Endothelial cell of umbilical vein (primary cell): ENCODE results near the gene ELOVL5. TPM values are rescaled to one million over a fixed set of nuclear protein-coding genes. Genes with fewer than 3 reads are reported as not detected.

Experiments
- BruUV-seq: library from RNA; stranded (reverse); fragments of 400-500 nt; replicated peaks from 2 replicates; lab custom pipeline; 2021; lab: Mats Ljungman, UMichigan
- CTCF ChIA-PET: fragments of 300-600, 350-600 bp; sonication (Branson Sonifier 250); formaldehyde crosslinking; loops from one replicate; lab custom pipeline; 2021; ENCODE audit warnings: antibody characterized with exemption, inconsistent platforms; lab: Charles Lee
- POLR2A ChIA-PET: fragments of 300-600, 350-600 bp; sonication (Branson Sonifier 250); formaldehyde crosslinking; loops from one replicate; lab custom pipeline; 2021; ENCODE audit warnings: antibody characterized with exemption, inconsistent platforms; lab: Charles Lee
- DNase-seq: peaks from one replicate; pipeline ENCODE4 v3.0.0-alpha.2; 2011; ENCODE audit warnings: low read depth, low spot score
- FAIRE-seq: peaks from 2 replicates; lab custom pipeline; 2011; peaks lifted over from hg19 to GRCh38; lab: Jason Lieb, UNC
- H2AFZ ChIP-seq: 2 replicates; pipeline ENCODE4 v1.6.0; 2012; ENCODE audit warnings: low read depth, low read length, control low read depth, inconsistent platforms
- H3K27ac ChIP-seq: 2 replicates; pipeline ENCODE4 v1.5.1; 2011; ENCODE audit warnings: low read depth, mild to moderate bottlenecking, control low read depth, low read length, moderate library complexity; ENCODE audit not compliant: insufficient read depth
- H3K27me3 ChIP-seq, 2 experiments: 2 replicates each; pipeline versions ENCODE4 v1.6.0 to v1.6.1; 2011; ENCODE audit warnings: low read length in 2 of 2, mixed read lengths in 1 of 2; ENCODE audit not compliant: control insufficient read depth in 2 of 2, insufficient read depth in 2 of 2
- H3K36me3 ChIP-seq, 2 experiments: 2 replicates in 1 of 2; 3 replicates in 1 of 2; pipeline ENCODE4 v1.5.1; 2011; ENCODE audit warnings: low read length in 2 of 2, mild to moderate bottlenecking in 1 of 2, moderate library complexity in 1 of 2; ENCODE audit not compliant: control insufficient read depth in 2 of 2, insufficient read depth in 2 of 2; ENCODE audit errors: extremely low read depth in 1 of 2
- H3K4me1 ChIP-seq: 3 replicates; pipeline ENCODE4 v1.5.1; 2011; ENCODE audit warnings: mild to moderate bottlenecking, low read length; ENCODE audit not compliant: control insufficient read depth, insufficient read depth; ENCODE audit errors: extremely low read depth
- H3K4me2 ChIP-seq: 2 replicates; pipeline ENCODE4 v1.6.1; 2011; ENCODE audit warnings: low read length, control low read depth, mixed read lengths; ENCODE audit not compliant: insufficient read depth
- H3K4me3 ChIP-seq, 3 experiments: fragments of 200-600 bp in 1 of 3; sonication (generic), shearing (Covaris generic) in 1 of 3; replicated peaks in 1 of 3; 2 replicates each; pipeline ENCODE4 v1.5.1; 2011 to 2016; ENCODE audit warnings: control low read depth in 3 of 3, low read length in 3 of 3, mild to moderate bottlenecking in 2 of 3, inconsistent platforms in 1 of 3, low read depth in 1 of 3, moderate library complexity in 1 of 3; ENCODE audit not compliant: insufficient read depth in 1 of 3
- H3K79me2 ChIP-seq: 2 replicates; pipeline ENCODE4 v1.6.0; 2012; ENCODE audit warnings: low read length, inconsistent platforms; ENCODE audit not compliant: control insufficient read depth, insufficient read depth
- H3K9ac ChIP-seq: replicated peaks from 2 replicates; pipeline ENCODE3; 2011; ENCODE audit warnings: low read length, control low read depth; ENCODE audit not compliant: insufficient read depth; ENCODE audit errors: extremely low read depth
- H3K9me1 ChIP-seq: replicated peaks from 3 replicates; pipeline ENCODE4 v1.6.0; 2011; ENCODE audit warnings: mild to moderate bottlenecking, low read length; ENCODE audit not compliant: control insufficient read depth, insufficient read depth; ENCODE audit errors: extremely low read depth
- H3K9me3 ChIP-seq: replicated peaks from 2 replicates; pipeline ENCODE4 v1.5.1; 2012; ENCODE audit warnings: low read length, inconsistent platforms; ENCODE audit not compliant: control insufficient read depth, insufficient read depth
- H4K20me1 ChIP-seq: replicated peaks from 2 replicates; pipeline ENCODE3; 2011; ENCODE audit warnings: mild to moderate bottlenecking, low read length; ENCODE audit not compliant: control insufficient read depth, insufficient read depth; ENCODE audit errors: extremely low read depth
- FOS ChIP-seq: IDR thresholded peaks from 2 replicates; pipeline ENCODE4 v1.6.1; 2011; ENCODE audit warnings: mild to moderate bottlenecking, low read length, moderate library complexity, borderline replicate concordance; ENCODE audit not compliant: insufficient read depth
- GATA2 ChIP-seq: IDR thresholded peaks from 2 replicates; pipeline ENCODE4 v1.7.0; 2011; ENCODE audit warnings: low read depth, mild to moderate bottlenecking, moderate library complexity, mixed read lengths, low read length; ENCODE audit not compliant: insufficient read length, insufficient read depth
- JUN ChIP-seq: IDR thresholded peaks from 2 replicates; pipeline ENCODE4 v1.6.1; 2011; ENCODE audit warnings: borderline replicate concordance, low read depth; ENCODE audit not compliant: insufficient read length, insufficient read depth
- MYC ChIP-seq: IDR thresholded peaks from one replicate; pipeline ENCODE4 v1.6.1; 2011; ENCODE audit warnings: mild to moderate bottlenecking, low read depth, low read length
- POLR2AphosphoS5 ChIP-seq: IDR thresholded peaks from 2 replicates; pipeline ENCODE4 v1.6.1; 2012; ENCODE audit warnings: low read depth, mild to moderate bottlenecking, control low read depth, low read length, moderate library complexity; ENCODE audit not compliant: insufficient read depth
- dilution Hi-C: fragments of 300-500 bp; cut with MboI; formaldehyde crosslinking; loops from one replicate; pipeline ENCODE4 v1.15.0; 2019; ENCODE audit warnings: low sequenced_read_pairs; ENCODE audit not compliant: extremely low pct_ligation_motif_present
- intact Hi-C: fragments of 100-400 bp; cut with micrococcal nuclease; formaldehyde crosslinking; loops from one replicate; pipeline ENCODE4 v1.10.0; 2022
- polyA plus RNA-seq, 4 experiments: library from polyadenylated mRNA; depleted of rRNA in 3 of 4; stranded (reverse) in 3 of 4; unstranded in 1 of 4; fragments of >200 nt; gene quantifications; 2 replicates each; pipeline versions ENCODE4 v1.2.1 to v1.2.3, GENCODE V29; 2011 to 2012; ENCODE audit warnings: missing spikeins in 1 of 4
- total RNA-seq: library from RNA; stranded (reverse); gene quantifications from 2 replicates; pipeline ENCODE4 v1.2.3, GENCODE V29; 2021
- TF ChIP-seq, protein P1 (sequence below), 2 donors: IDR thresholded peaks; 1 replicate in 1 of 2; 2 replicates in 1 of 2; pipeline ENCODE4 v1.5.1; 2011; ENCODE audit warnings: low read length in 2 of 2, mild to moderate bottlenecking in 2 of 2, moderate library complexity in 2 of 2, control low read depth in 1 of 2, inconsistent platforms in 1 of 2, low read depth in 1 of 2; ENCODE audit not compliant: insufficient read depth in 1 of 2; ENCODE audit errors: extremely low read depth in 1 of 2

Gene ELOVL5
- total and polyA plus RNA-seq, 2 donors (not counting 3 experiments of a cell fraction or from before 2014, with no cell fraction given), result 85.9 to 140 TPM

DNA sequence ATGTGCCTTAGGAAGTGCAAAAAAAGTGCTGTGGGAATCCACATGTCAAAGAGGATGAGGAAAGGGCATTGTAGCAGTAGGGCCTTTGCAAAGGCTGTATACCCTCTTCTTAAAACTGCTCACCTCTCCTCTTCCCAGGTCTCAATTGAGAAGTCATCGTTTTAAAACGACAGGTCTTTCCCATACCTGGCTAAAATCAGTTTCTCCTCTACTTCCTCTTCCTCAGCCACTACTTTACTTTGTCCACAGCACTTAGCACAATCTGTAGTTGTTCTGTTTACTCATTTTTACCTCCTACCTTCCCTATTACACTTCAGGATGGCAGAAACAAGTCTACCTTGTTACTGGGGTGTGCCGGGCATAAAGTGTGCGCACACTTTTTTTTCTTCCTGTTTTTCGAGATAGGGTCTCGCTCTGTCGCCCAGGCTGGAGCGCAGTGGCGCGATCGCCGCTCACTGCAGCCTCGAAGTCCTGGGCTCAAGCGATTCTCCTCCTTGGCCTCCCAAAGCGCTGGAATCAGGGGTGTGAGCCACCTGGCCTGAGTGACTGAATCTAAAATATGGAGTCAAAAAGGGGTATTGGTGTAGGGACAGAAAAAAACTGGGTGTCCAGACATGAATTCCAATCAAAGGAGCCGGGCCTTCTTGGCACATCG is 9.8 kb upstream of the ELOVL5 start:
- CTCF ChIA-PET, result interaction anchor here (1.0 to 1.6 kb wide), 4 partner anchors 14 to 169 kb away, joined by 3 to 9 read pairs (median 4); no protein-coding TSS in a partner anchor
- intact Hi-C loops, result loop anchor here (1.0 kb wide), 3 partner anchors 10 to 186 kb away; partner anchors contain the start of gene ELOVL5
- POLR2A ChIA-PET, result interaction anchor here (1.0 to 1.5 kb wide), 2 partner anchors 56 to 57 kb away, joined by 5 to 9 read pairs; no protein-coding TSS in a partner anchor

More for the DNA sequence above, 9.8 kb upstream of the ELOVL5 start:
- Histone ChIP-seq H4K20me1 (no peaks in the 10 kb centered on the region), H2AFZ (peak overlapping the region; percentile 64), H3K9ac (peak overlapping the region; percentile 85), H3K36me3 (no peaks in the 10 kb centered on the region), H3K4me3 (peak overlapping the region in 2 of 3 experiments; percentile 46 to 63), H3K4me1 (peaks cover 31% of the 10 kb centered on the region), H3K79me2 (no peaks in the 10 kb centered on the region), H3K27me3 (peaks cover 1 to 3% of the 10 kb centered on the region in 2 experiments), H3K27ac (peak overlapping the region; percentile 78), H3K9me1 (no peaks in the 10 kb centered on the region), H3K9me3 (no peaks in the 10 kb centered on the region), H3K4me2 (peak overlapping the region; percentile 68)
- peak; percentile 48 for FAIRE-seq
- dilution Hi-C loops, result no loop called here
- DNase-seq, result no peak
- TSS peak; percentile 95 for BruUV-seq
- TF ChIP-seq MYC (no peak), GATA2 (no peak), POLR2AphosphoS5 (no peak), FOS (no peak), JUN (no peak)
- TF ChIP-seq, protein P1, sequence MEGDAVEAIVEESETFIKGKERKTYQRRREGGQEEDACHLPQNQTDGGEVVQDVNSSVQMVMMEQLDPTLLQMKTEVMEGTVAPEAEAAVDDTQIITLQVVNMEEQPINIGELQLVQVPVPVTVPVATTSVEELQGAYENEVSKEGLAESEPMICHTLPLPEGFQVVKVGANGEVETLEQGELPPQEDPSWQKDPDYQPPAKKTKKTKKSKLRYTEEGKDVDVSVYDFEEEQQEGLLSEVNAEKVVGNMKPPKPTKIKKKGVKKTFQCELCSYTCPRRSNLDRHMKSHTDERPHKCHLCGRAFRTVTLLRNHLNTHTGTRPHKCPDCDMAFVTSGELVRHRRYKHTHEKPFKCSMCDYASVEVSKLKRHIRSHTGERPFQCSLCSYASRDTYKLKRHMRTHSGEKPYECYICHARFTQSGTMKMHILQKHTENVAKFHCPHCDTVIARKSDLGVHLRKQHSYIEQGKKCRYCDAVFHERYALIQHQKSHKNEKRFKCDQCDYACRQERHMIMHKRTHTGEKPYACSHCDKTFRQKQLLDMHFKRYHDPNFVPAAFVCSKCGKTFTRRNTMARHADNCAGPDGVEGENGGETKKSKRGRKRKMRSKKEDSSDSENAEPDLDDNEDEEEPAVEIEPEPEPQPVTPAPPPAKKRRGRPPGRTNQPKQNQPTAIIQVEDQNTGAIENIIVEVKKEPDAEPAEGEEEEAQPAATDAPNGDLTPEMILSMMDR (IDR thresholded peaks at IDR 0.05; ENCODE audit: extremely low read depth in 1 of 2, insufficient read depth in 1 of 2, low read depth in 1 of 2, low read length in 2 of 2), result no peak
